Ovary (tissue), 9 donors: ENCODE measurements around the gene GSTM3. TPM values are rescaled to one million over a fixed set of nuclear protein-coding genes. Genes with fewer than 3 reads are reported as not detected.

Experiments used
- DNase-seq, 5 donors: peaks; one replicate each; pipeline ENCODE4 v3.0.0-alpha.2; 2019 to 2020
- H3K27ac ChIP-seq, 2 donors: fragments of 200-600 bp; one replicate each; pipeline versions ENCODE4 v1.5.1 to v1.8.0; 2019 to 2022
- H3K27me3 ChIP-seq: fragments of 200-600 bp; one replicate; pipeline ENCODE4 v1.8.0; 2022
- H3K36me3 ChIP-seq: fragments of 200-600 bp; sonication (generic); one replicate; pipeline ENCODE4 v1.5.1; 2019
- H3K4me1 ChIP-seq: one replicate; pipeline ENCODE4 v1.8.1; 2013; ENCODE audit warnings: mild to moderate bottlenecking, moderate library complexity; ENCODE audit not compliant: insufficient read depth
- H3K4me3 ChIP-seq: fragments of 200-600 bp; sonication (generic); one replicate; pipeline ENCODE4 v1.5.1; 2017
- H3K9me3 ChIP-seq, 2 donors: fragments of 200-600 bp in 1 of 2; sonication (generic) in 1 of 2; one replicate each; pipeline versions ENCODE4 v1.5.1 to v1.8.1; 2013 to 2019; ENCODE audit warnings: mild to moderate bottlenecking in 1 of 2, moderate library complexity in 1 of 2
- CTCF ChIP-seq, 3 donors: fragments of 450-650 bp in 2 of 3; fragments of 200-600 bp in 1 of 3; IDR thresholded peaks; one replicate each; pipeline versions ENCODE4 v1.5.1 to v1.8.0; 2016 to 2022; ENCODE audit warnings: antibody characterized with exemption in 3 of 3, mild to moderate bottlenecking in 1 of 3
- EP300 ChIP-seq: sonication (generic); formaldehyde crosslinking; IDR thresholded peaks from one replicate; pipeline ENCODE4 v1.6.1; 2017; ENCODE audit warnings: antibody characterized with exemption
- POLR2A ChIP-seq: fragments of 450-650 bp; IDR thresholded peaks from one replicate; pipeline ENCODE4 v1.6.1; 2017; ENCODE audit warnings: antibody characterized with exemption, mild to moderate bottlenecking, moderate library complexity
- WGBS, 3 donors: extraction: QIAGEN DNeasy Blood & Tissue Kit in 1 of 3; methylation state at CpG; one replicate each; pipeline versions ENCODE4 v1.1.5 to v1.1.7; 2013 to 2017; 5-methylcytosine and 5-hydroxymethylcytosine counted together
- intact Hi-C, 4 donors: fragments of 100-400 bp; cut with DNase I; formaldehyde crosslinking; loops; one replicate each; pipeline versions ENCODE4 v1.11.0 to v1.15.1; 2022 to 2023
- polyA plus RNA-seq, 2 donors: library from polyadenylated mRNA; stranded (reverse); fragments of 200-250 nt in 1 of 2; fragments of 350-450 nt in 1 of 2; fragmentation: Illumina TruSeq in 1 of 2; extraction: RNeasy Lipid Tissue Mini Kit (QIAGEN cat#74804) in 1 of 2; gene quantifications; one replicate each; pipeline ENCODE4 v1.2.3, GENCODE V29; 2013 to 2014
- total RNA-seq, 7 donors: library from RNA; depleted of rRNA in 2 of 7; stranded (reverse); fragments of >200 nt in 2 of 7; fragmentation: NEBNext Ultra II Directional in 3 of 7; extraction: Animal tissue kit (Norgen Biotek cat#: 25700) in 3 of 7; gene quantifications; one replicate each; pipeline versions ENCODE4 v1.1.0 to v1.2.4, GENCODE V29; 2016 to 2023
- donor health status: DM: no; HTN: no; CAD: no; lungs with moderate emphysema.
- donor health status: DM: no; HTN: no; CAD: no.
- donor health status: Bipolar disorder and iron deficiency.
- donor health status: DM: yes; HTN: yes; CAD: no.
- donor health status: DM: no; HTN: no; CAD: no.
- donor health status: DM: yes; HTN: yes; CAD: no.

The GSTM3 gene
- total and polyA plus RNA-seq, 9 donors: 75.8 to 278 (median 147) TPM

- H3K27me3 ChIP-seq: no peaks in the 10 kb centered on the region
- H3K9me3 ChIP-seq: no peaks in the 10 kb centered on the region
- no peak for TF ChIP-seq EP300
- no peak for TF ChIP-seq CTCF (IDR thresholded peaks at IDR 0.05)
- no peak for TF ChIP-seq POLR2A
- H3K27ac ChIP-seq: no peak overlapping the region
- no peak overlapping the region for H3K4me3 ChIP-seq
- intact Hi-C loops: no loop called here
- 75 to 84% (median 83%) methylated on average over 8 to 9 of the region's 9 CpGs for WGBS, 3 donors
- DNase-seq: peak in 4 of 5 donors; percentile 4 to 29 (median 8)
- H3K4me1 ChIP-seq: peaks cover 7% of the 10 kb centered on the region
- no peaks in the 10 kb centered on the region for H3K36me3 ChIP-seq
Measured at GRCh38 chr1:109788695-109789521, 48.1 kb upstream of the GSTM3 start.

GRCh38 chr1:109787845-109788601, 47.2 kb upstream of the GSTM3 start:
- peak in 3 of 5 donors; percentile 5 to 30 (median 12) for DNase-seq

GRCh38 chr1:109787211-109787844, 46.5 kb upstream of the GSTM3 start:
- no peak overlapping the region for H3K4me3 ChIP-seq
- H3K36me3 ChIP-seq: no peaks in the 10 kb centered on the region
- intact Hi-C loops: no loop called here
- WGBS, 3 donors: 86 to 95% (median 95%) methylated on average over 9 of the region's 9 CpGs
- H3K4me1 ChIP-seq: peaks cover 17% of the 10 kb centered on the region
- peak in 3 of 5 donors; percentile 6 to 28 (median 8) for DNase-seq
- TF ChIP-seq EP300 (no peak), POLR2A (no peak), CTCF (IDR thresholded peaks at IDR 0.05) (no peak)
- H3K9me3 ChIP-seq: no peaks in the 10 kb centered on the region
- no peak overlapping the region for H3K27ac ChIP-seq
- H3K27me3 ChIP-seq: no peaks in the 10 kb centered on the region

More at GRCh38 chr1:109787845-109788601, 47.2 kb upstream of the GSTM3 start:
- intact Hi-C loops: no loop called here
- no peaks in the 10 kb centered on the region for H3K9me3 ChIP-seq
- H3K36me3 ChIP-seq: no peaks in the 10 kb centered on the region
- no peaks in the 10 kb centered on the region for H3K27me3 ChIP-seq
- TF ChIP-seq POLR2A (no peak), CTCF (IDR thresholded peaks at IDR 0.05) (no peak), EP300 (no peak)
- no peak overlapping the region for H3K27ac ChIP-seq
- peaks cover 14% of the 10 kb centered on the region for H3K4me1 ChIP-seq
- no peak overlapping the region for H3K4me3 ChIP-seq
- WGBS, 3 donors: 87 to 89% (median 87%) methylated on average over 19 of the region's 19 CpGs

- Histone ChIP-seq H3K27me3 (no peaks in the 10 kb centered on the region), H3K4me3 (no peak overlapping the region), H3K36me3 (no peaks in the 10 kb centered on the region), H3K9me3 (no peaks in the 10 kb centered on the region), H3K4me1 (peaks cover 12% of the 10 kb centered on the region), H3K27ac (no peak overlapping the region)
- peak in 4 of 5 donors; percentile 7 to 31 (median 14) for DNase-seq
- no peak for TF ChIP-seq EP300
- no peak for TF ChIP-seq POLR2A
- TF ChIP-seq CTCF (IDR thresholded peaks at IDR 0.05): no peak
- intact Hi-C loops: no loop called here
- WGBS, 3 donors: 82 to 85% (median 82%) methylated on average over 6 of the region's 6 CpGs
Measured at GRCh38 chr1:109786531-109787021, 45.7 kb upstream of the GSTM3 start.
